AG09319 (cell line): ENCODE data around the gene ACTR10.

Source experiments
- DNase-seq: peaks from one replicate; pipeline ENCODE4 v3.0.0-alpha.2; 2010; ENCODE audit warnings: low read depth; ENCODE audit errors: extremely low read depth
- CTCF ChIP-seq: IDR thresholded peaks from 2 replicates; pipeline ENCODE4 v1.5.1; 2011; ENCODE audit warnings: low read depth, mild to moderate bottlenecking, inconsistent platforms, low read length, moderate library complexity

The ACTR10 gene

GRCh38 chr14:58283730-58284129, 83.8 kb downstream of the ACTR10 start:
- TF ChIP-seq CTCF: no peak
- DNase-seq: no peak

GRCh38 chr14:58285132-58285531, 85.2 kb downstream of the ACTR10 start:
- TF ChIP-seq CTCF: no peak
- DNase-seq: no peak
